HG03097 (cell line): ENCODE data around the gene RHEBL1.

Experiments used
- ATAC-seq: cut with Tn5 transposase; IDR thresholded peaks from one replicate; pipeline ENCODE4 v1.9.1; 2021; ENCODE audit not compliant: unreplicated experiment, low FRiP score

The RHEBL1 gene

GRCh38 chr12:49069507-49070346 lies at the start of gene RHEBL1:
Gene RHEBL1 (minus strand): TSS chr12:49069979. CDS start chr12:49069785, 194 bp downstream.
- ATAC-seq = peak; percentile 95

GRCh38 chr12:49111206-49111605 lies 41.4 kb upstream of the RHEBL1 start:
- no peak for ATAC-seq

GRCh38 chr12:49110464-49111155 lies 40.8 kb upstream of the RHEBL1 start, which contains the start of gene LMBR1L:
Gene LMBR1L (minus strand): TSS chr12:49110847. CDS start chr12:49110555, 292 bp downstream.
- ATAC-seq = peak; percentile 98

- no peak for ATAC-seq
Observed at GRCh38 chr12:49109641-49110463, 40.1 kb upstream of the RHEBL1 start.

GRCh38 chr12:49108958-49109404 lies 39.2 kb upstream of the RHEBL1 start:
- no peak for ATAC-seq

- no peak for ATAC-seq
Observed at GRCh38 chr12:49105504-49106084, 35.8 kb upstream of the RHEBL1 start.

- ATAC-seq = no peak
Observed at GRCh38 chr12:49104822-49105221, 35.0 kb upstream of the RHEBL1 start.

- no peak for ATAC-seq
Observed at GRCh38 chr12:49100380-49100779, 30.6 kb upstream of the RHEBL1 start.

GRCh38 chr12:49098703-49099102 lies 28.9 kb upstream of the RHEBL1 start:
- ATAC-seq = no peak

GRCh38 chr12:49098035-49098451 lies 28.3 kb upstream of the RHEBL1 start:
- ATAC-seq = no peak

GRCh38 chr12:49097381-49097780 lies 27.6 kb upstream of the RHEBL1 start:
- ATAC-seq = no peak

GRCh38 chr12:49094975-49095365 lies 25.2 kb upstream of the RHEBL1 start:
- no peak for ATAC-seq

GRCh38 chr12:49094160-49094974 lies 24.6 kb upstream of the RHEBL1 start, which contains the start of gene DHH:
Gene DHH (minus strand): TSS chr12:49094801. CDS start chr12:49094512, 289 bp downstream.
- no peak for ATAC-seq

GRCh38 chr12:49093792-49094159 lies 24.0 kb upstream of the RHEBL1 start:
- no peak for ATAC-seq

GRCh38 chr12:49092816-49093406 lies 23.1 kb upstream of the RHEBL1 start:
- no peak for ATAC-seq

GRCh38 chr12:49092086-49092815 lies 22.5 kb upstream of the RHEBL1 start:
- ATAC-seq = no peak

GRCh38 chr12:49091836-49092085 lies 22.0 kb upstream of the RHEBL1 start:
- no peak for ATAC-seq

GRCh38 chr12:49091056-49091835 lies 21.5 kb upstream of the RHEBL1 start:
- no peak for ATAC-seq
